ENCODE measurements around the gene ALKBH7. TPM values are rescaled to one million over a fixed set of nuclear protein-coding genes. Genes with fewer than 3 reads are reported as not detected.

The ALKBH7 gene
- total RNA-seq, 2 experiments from 2014 or later = 28.3 to 33.8 TPM

GRCh38 chr19:6415591-6416190 lies 43.1 kb downstream of the ALKBH7 start:
- CTCF ChIA-PET = interaction anchor here (0.6 kb wide), 1 partner anchor 13 kb away, joined by 3 read pairs; no protein-coding TSS in a partner anchor
- POLR2A ChIA-PET = no interaction called here

GRCh38 chr19:6416658-6417405 lies 44.2 kb downstream of the ALKBH7 start:
- POLR2A ChIA-PET = interaction anchor here (0.6 kb wide), 1 partner anchor 87 kb away, joined by 3 read pairs; no protein-coding TSS in a partner anchor

GRCh38 chr19:6417713-6418561 lies 45.3 kb downstream of the ALKBH7 start:
- CTCF ChIA-PET = no interaction called here
- POLR2A ChIA-PET = no interaction called here

More at GRCh38 chr19:6416658-6417405, 44.2 kb downstream of the ALKBH7 start:
- CTCF ChIA-PET = no interaction called here

- ChIA-PET POLR2A (no interaction called here), CTCF (no interaction called here)
Measured at GRCh38 chr19:6418562-6418932, 46.0 kb downstream of the ALKBH7 start.

- CTCF ChIA-PET = no interaction called here
- POLR2A ChIA-PET = interaction anchor here (0.9 kb wide), 1 partner anchor 13 kb away, joined by 3 read pairs; no protein-coding TSS in a partner anchor
Measured at GRCh38 chr19:6421075-6422014, 48.8 kb downstream of the ALKBH7 start.

GRCh38 chr19:6423499-6424194 lies 51.1 kb downstream of the ALKBH7 start:
- CTCF ChIA-PET = interaction anchor here (1.2 kb wide), 1 partner anchor 51 kb away, joined by 3 read pairs; the partner anchor contains the start of gene ALKBH7
- POLR2A ChIA-PET = no interaction called here

- ChIA-PET CTCF (interaction anchor here (1.2 to 1.6 kb wide), 4 partner anchors 52 to 76 kb away, joined by 3 to 5 read pairs (median 4); partner anchors contain the start of genes ALKBH7 and DENND1C), POLR2A (interaction anchor here (0.7 to 2.2 kb wide), 6 partner anchors 31 to 710 kb away, joined by 4 to 15 read pairs (median 6); partner anchors contain the start of genes ALKBH7, CLPP, DENND1C and GTF2F1)
Measured at GRCh38 chr19:6424195-6424938, 51.8 kb downstream of the ALKBH7 start, which contains the start of gene KHSRP. Gene KHSRP (minus strand): TSS chr19:6424811. CDS start chr19:6424701, 110 bp downstream.

Other genes starting within 250 kb of the ALKBH7 start
- gene ACSBG2, start 237.1 kb upstream of the ALKBH7 start, total RNA-seq = not detected
- gene MLLT1, start 92.8 kb upstream of the ALKBH7 start, total RNA-seq = 10 to 100 TPM; 59.6 to 70.3 TPM
- not detected for gene ACER1, start 39.2 kb upstream of the ALKBH7 start, total RNA-seq
- 100 to 1,000 TPM; 209 to 212 TPM for gene CLPP, start 11.3 kb upstream of the ALKBH7 start, total RNA-seq
- gene PSPN, start 3.1 kb downstream of the ALKBH7 start, total RNA-seq = 1 to 10 TPM in 1 of 2 experiments, under 1 TPM in 1; 0.99 to 1.2 TPM
- 10 to 100 TPM; 61.5 to 66.6 TPM for gene GTF2F1, start 20.4 kb downstream of the ALKBH7 start, total RNA-seq
- gene KHSRP, start 52.0 kb downstream of the ALKBH7 start, total RNA-seq = 100 to 1,000 TPM; 453 to 471 TPM
- under 1 TPM; 0.38 to 0.48 TPM for gene SLC25A41, start 61.0 kb downstream of the ALKBH7 start, total RNA-seq
- 10 to 100 TPM; 14.2 to 15.3 TPM for gene SLC25A23, start 87.0 kb downstream of the ALKBH7 start, total RNA-seq
- gene CRB3, start 91.5 kb downstream of the ALKBH7 start, total RNA-seq = under 1 TPM; 0.38 to 0.75 TPM
- 10 to 100 TPM; 59.8 to 61.1 TPM for gene DENND1C, start 109.0 kb downstream of the ALKBH7 start, total RNA-seq
- gene TUBB4A, start 129.5 kb downstream of the ALKBH7 start, total RNA-seq = 1 to 10 TPM; 7.4 to 8.9 TPM
- 1 to 10 TPM; 5.1 to 6.3 TPM for gene TNFSF9, start 158.2 kb downstream of the ALKBH7 start, total RNA-seq
- 10 to 100 TPM; 41.2 to 43.3 TPM for gene CD70, start 218.4 kb downstream of the ALKBH7 start, total RNA-seq

All from activated CD8-positive, alpha-beta memory T cell treated with anti-CD3 and anti-CD28 coated beads for 36 hours (primary cell).